ENCODE data around the gene ZNF480.
"Not testable (repeated sequence)": the region's sequence is repeated elsewhere in the genome, so short reads cannot be mapped to it uniquely, and the experiment has no call there.

ZNF480 gene

GRCh38 chr19:52339022-52339421 lies 42.1 kb downstream of the ZNF480 start:
- DNase-seq, result not testable (repeated sequence)

GRCh38 chr19:52343548-52343947 lies 46.6 kb downstream of the ZNF480 start:
- peak; percentile 26 for DNase-seq

- DNase-seq, result no peak
Observed at GRCh38 chr19:52345162-52345561, 48.2 kb downstream of the ZNF480 start.

GRCh38 chr19:52351512-52351911 lies 54.5 kb downstream of the ZNF480 start:
- DNase-seq, result no peak

GRCh38 chr19:52366414-52366824 lies 69.5 kb downstream of the ZNF480 start:
- DNase-seq, result no peak

- peak; percentile 93 for DNase-seq
Observed at GRCh38 chr19:52369559-52370340, 72.8 kb downstream of the ZNF480 start, which contains the start of gene ZNF880. TSS of gene ZNF880 (plus strand) at chr19:52369923. CDS start at chr19:52369966, 43 bp downstream.

- DNase-seq, result no peak
Observed at GRCh38 chr19:52370341-52370710, 73.4 kb downstream of the ZNF480 start.
